PC-9 (cell line): Measurements from ENCODE around the gene ERICH2.

Experiments
- EZH2 ChIP-seq: fragments of 200-600 bp; sonication (generic); IDR thresholded peaks from 2 replicates; pipeline ENCODE4 v1.8.0; 2017; ENCODE audit warnings: antibody characterized with exemption, low read depth
- TF ChIP-seq, protein P1 (sequence below): fragments of 200-600 bp; sonication (generic); conservative IDR thresholded peaks from 2 replicates; pipeline ENCODE4 v1.6.1; 2017; ENCODE audit warnings: mixed run types, antibody characterized with exemption, mild to moderate bottlenecking, moderate library complexity

DNA sequence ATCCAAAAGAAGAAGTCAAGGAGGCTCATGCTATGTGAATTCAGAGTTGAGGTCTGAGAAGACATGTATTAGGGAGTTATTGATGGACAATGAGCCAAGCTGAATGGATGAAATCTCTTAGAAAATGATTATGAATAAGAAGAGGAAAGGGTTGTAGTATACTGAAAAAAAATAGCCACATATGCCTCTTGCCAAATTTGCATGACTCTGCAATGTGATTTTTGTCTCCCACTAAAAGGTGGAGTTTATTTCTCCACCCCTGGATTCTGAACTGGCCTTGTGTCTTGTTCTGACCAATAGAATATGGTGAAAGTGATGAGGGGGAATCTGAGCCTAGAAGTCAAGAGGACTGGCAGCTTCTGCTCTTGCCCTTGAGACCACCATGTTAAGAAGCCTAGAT is 8.6 kb upstream of the ERICH2 start:
- TF ChIP-seq, protein P1, sequence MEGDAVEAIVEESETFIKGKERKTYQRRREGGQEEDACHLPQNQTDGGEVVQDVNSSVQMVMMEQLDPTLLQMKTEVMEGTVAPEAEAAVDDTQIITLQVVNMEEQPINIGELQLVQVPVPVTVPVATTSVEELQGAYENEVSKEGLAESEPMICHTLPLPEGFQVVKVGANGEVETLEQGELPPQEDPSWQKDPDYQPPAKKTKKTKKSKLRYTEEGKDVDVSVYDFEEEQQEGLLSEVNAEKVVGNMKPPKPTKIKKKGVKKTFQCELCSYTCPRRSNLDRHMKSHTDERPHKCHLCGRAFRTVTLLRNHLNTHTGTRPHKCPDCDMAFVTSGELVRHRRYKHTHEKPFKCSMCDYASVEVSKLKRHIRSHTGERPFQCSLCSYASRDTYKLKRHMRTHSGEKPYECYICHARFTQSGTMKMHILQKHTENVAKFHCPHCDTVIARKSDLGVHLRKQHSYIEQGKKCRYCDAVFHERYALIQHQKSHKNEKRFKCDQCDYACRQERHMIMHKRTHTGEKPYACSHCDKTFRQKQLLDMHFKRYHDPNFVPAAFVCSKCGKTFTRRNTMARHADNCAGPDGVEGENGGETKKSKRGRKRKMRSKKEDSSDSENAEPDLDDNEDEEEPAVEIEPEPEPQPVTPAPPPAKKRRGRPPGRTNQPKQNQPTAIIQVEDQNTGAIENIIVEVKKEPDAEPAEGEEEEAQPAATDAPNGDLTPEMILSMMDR, result no peak
- TF ChIP-seq EZH2, result no peak
